K562 (cell line): Measurements from ENCODE around the gene THOC7.

ENCODE experiments used
- CTCF ChIP-seq, 3 experiments: IDR thresholded peaks in 2 of 3; conservative IDR thresholded peaks in 1 of 3; 2 replicates each; pipeline ENCODE4 v1.5.1; 2011 to 2012; ENCODE audit warnings: low read length in 3 of 3, mild to moderate bottlenecking in 3 of 3, control low read depth in 2 of 3, improper control_type of control experiment in 1 of 3, inconsistent platforms in 1 of 3, low read depth in 1 of 3, mixed read lengths in 1 of 3, moderate library complexity in 1 of 3; ENCODE audit not compliant: insufficient read depth in 2 of 3
- EP300 ChIP-seq: IDR thresholded peaks from 2 replicates; pipeline ENCODE4 v1.6.1; 2012; ENCODE audit warnings: low read length, improper control_type of control experiment
- ETV5 ChIP-seq: sonication (generic); formaldehyde crosslinking; IDR thresholded peaks from 2 replicates; pipeline ENCODE4 v1.4.0; 2020; ENCODE audit warnings: low read depth, mild to moderate bottlenecking, missing genetic modification reagents
- HCFC1 ChIP-seq: IDR thresholded peaks from 2 replicates; pipeline ENCODE4 v1.6.1; 2012; ENCODE audit warnings: low read depth, low read length, improper control_type of control experiment
- HNRNPLL ChIP-seq: fragments of 200-400 bp; formaldehyde crosslinking; IDR thresholded peaks from 2 replicates; pipeline ENCODE4 v1.6.1; 2017; ENCODE audit warnings: low read length, low read depth, mild to moderate bottlenecking; ENCODE audit not compliant: poor library complexity, severe bottlenecking
- POLR2AphosphoS5 ChIP-seq: IDR thresholded peaks from 2 replicates; pipeline ENCODE4 v1.6.1; 2011; ENCODE audit warnings: mild to moderate bottlenecking, low read depth, low read length, moderate library complexity; ENCODE audit not compliant: control insufficient read depth, insufficient read depth
- SETDB1 ChIP-seq: IDR thresholded peaks from one replicate; pipeline ENCODE4 v1.6.1; 2012; ENCODE audit warnings: low read length, control low read depth, inconsistent platforms
- SRF ChIP-seq, 2 experiments: fragments of 250-450, 450-650 bp in 1 of 2; sonication (Bioruptor Pico) in 1 of 2; sonication (generic) in 1 of 2; formaldehyde crosslinking; IDR thresholded peaks; 2 replicates each; pipeline versions ENCODE4 v1.5.0 to v1.5.1; 2020 to 2022; ENCODE audit warnings: mild to moderate bottlenecking in 1 of 2, missing genetic modification reagents in 1 of 2
- YBX1 ChIP-seq: fragments of 450-650 bp; IDR thresholded peaks from 2 replicates; pipeline ENCODE4 v1.7.1; 2016; ENCODE audit warnings: mild to moderate bottlenecking
- ZBTB33 ChIP-seq: sonication (generic); formaldehyde crosslinking; IDR thresholded peaks from 2 replicates; pipeline ENCODE4 v1.8.1; 2023; ENCODE audit warnings: mild to moderate bottlenecking, missing genetic modification reagents
- ZHX1 ChIP-seq: fragments of 150-350 bp; conservative IDR thresholded peaks from 2 replicates; pipeline ENCODE4 v1.6.1; 2014; ENCODE audit warnings: low read length

- TF ChIP-seq HCFC1, result no peak
- no peak for TF ChIP-seq ZHX1
- no peak for TF ChIP-seq YBX1
- no peak for TF ChIP-seq CTCF (IDR thresholded peaks at IDR 0.05 in 2 of 3, conservative IDR thresholded peaks at IDR 0.05 in 1 of 3; ENCODE audit: insufficient read depth in 2 of 3, low read depth in 1 of 3, low read length in 3 of 3)
- TF ChIP-seq EP300, result no peak
- no peak for TF ChIP-seq ETV5 (CRISPR knock-in tag)
- TF ChIP-seq HNRNPLL, result no peak
- TF ChIP-seq ZBTB33 (CRISPR knock-in tag), result no peak
- TF ChIP-seq POLR2AphosphoS5, result no peak
- TF ChIP-seq SETDB1, result no peak
- TF ChIP-seq SRF (CRISPR knock-in tag; IDR thresholded peaks at IDR 0.05), result no peak
Measured at GRCh38 chr3:63896332-63897030, 32.9 kb upstream of the THOC7 start.
